Glomerular endothelial cell (primary cell): ENCODE results near the gene PCSK6. TPM values are rescaled to one million over a fixed set of nuclear protein-coding genes. Genes with fewer than 3 reads are reported as not detected.
"Not testable (repeated sequence)": the region's sequence is repeated elsewhere in the genome, so short reads cannot be mapped to it uniquely, and the experiment has no call there.

Experiments
- DNase-seq: peaks from one replicate; pipeline ENCODE4 v3.0.0-alpha.2; 2011; ENCODE audit warnings: low read depth, low spot score; ENCODE audit errors: extremely low read depth
- total RNA-seq: library from RNA; depleted of rRNA; stranded (reverse); fragments of >200 nt; gene quantifications from 2 replicates; pipeline ENCODE4 v1.2.3, GENCODE V29; 2015

PCSK6 gene
- total RNA-seq, 1 donor from 2014 or later = 24.4 TPM

- no peak for DNase-seq
Observed at GRCh38 chr15:101409621-101410020, 79.9 kb downstream of the PCSK6 start.

GRCh38 chr15:101407966-101408775, 81.3 kb downstream of the PCSK6 start:
- DNase-seq = no peak

DNA sequence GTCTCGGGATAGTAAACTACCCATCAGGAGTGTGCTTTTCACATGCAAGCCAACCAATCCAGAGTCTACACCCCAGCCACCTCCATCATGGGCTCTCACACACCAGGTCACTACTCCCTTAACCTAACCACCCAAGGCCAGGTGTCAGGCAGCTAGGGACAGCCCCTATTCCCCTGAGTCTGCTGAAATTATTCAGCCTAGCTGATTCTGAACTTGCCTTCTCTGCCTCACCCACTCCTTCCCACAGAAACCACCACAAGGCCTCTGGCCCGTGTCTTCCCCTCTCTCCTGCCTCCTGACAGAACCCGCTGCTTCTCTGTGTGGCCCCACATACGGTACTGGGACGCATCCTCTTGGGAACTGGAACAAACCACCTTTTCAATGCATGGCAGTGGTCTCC, 82.1 kb downstream of the PCSK6 start:
- no peak for DNase-seq

GRCh38 chr15:101406526-101407195, 82.8 kb downstream of the PCSK6 start:
- no peak for DNase-seq

DNA sequence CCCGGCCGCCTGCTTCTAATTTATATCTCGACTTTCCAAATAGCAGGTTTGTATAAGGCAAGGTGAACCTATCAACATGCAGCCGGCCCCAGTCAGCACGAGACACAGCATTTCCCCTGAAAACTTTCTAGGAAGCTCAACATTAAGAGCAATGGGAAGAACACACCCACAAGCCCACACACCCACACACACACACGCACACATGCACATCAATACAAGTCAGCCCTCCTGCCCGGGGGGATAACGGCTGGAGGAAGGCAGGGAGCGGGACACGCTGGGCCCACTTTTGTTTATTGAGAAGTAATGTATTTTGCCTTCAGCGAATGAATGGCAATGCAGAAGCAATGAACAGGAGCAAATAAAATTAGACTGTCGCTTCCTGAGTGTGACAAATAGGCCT, 83.5 kb downstream of the PCSK6 start:
- DNase-seq = no peak

DNA sequence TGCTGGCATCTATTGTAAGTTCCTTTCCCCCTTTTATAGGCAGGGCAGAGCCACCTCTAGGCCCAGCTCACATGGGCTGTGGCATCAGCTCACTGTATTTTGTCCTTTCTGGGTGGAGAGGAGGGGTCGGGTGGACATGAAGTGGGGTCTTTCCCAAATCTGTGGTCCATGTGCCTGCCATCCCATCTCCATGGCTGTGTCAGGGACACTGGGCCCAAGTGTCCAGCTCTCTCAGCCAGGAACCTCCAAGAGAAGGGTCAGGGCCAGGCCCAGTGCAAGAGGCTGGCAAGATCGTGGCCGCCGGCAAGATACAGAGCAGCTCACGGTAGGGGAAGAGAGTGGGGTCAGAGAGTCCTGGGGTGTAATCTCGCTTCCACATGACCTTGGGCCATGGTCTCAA, 85.3 kb downstream of the PCSK6 start:
- DNase-seq = no peak

DNA sequence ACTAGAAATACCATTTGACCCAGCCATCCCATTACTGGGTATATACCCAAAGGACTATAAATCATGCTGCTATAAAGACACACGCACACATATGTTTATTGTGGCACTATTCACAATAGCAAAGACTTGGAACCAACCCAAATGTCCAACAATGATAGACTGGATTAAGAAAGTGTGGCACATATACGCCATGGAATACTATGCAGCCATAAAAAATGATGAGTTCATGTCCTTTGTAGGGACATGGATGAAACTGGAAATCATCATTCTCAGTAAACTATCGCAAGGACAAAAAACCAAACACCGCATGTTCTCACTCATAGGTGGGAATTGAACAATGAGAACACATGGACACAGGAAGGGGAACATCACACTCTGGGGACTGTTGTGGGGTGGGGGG, 86.6 kb downstream of the PCSK6 start:
- DNase-seq = not testable (repeated sequence)

GRCh38 chr15:101401286-101401685, 88.2 kb downstream of the PCSK6 start:
- no peak for DNase-seq

- DNase-seq = no peak
Observed at GRCh38 chr15:101399431-101399830, 90.1 kb downstream of the PCSK6 start.

- no peak for DNase-seq
Observed at GRCh38 chr15:101398247-101398646, 91.3 kb downstream of the PCSK6 start.

- no peak for DNase-seq
Observed at GRCh38 chr15:101397521-101398003, 91.9 kb downstream of the PCSK6 start.

GRCh38 chr15:101396484-101397261, 92.8 kb downstream of the PCSK6 start:
- no peak for DNase-seq

DNA sequence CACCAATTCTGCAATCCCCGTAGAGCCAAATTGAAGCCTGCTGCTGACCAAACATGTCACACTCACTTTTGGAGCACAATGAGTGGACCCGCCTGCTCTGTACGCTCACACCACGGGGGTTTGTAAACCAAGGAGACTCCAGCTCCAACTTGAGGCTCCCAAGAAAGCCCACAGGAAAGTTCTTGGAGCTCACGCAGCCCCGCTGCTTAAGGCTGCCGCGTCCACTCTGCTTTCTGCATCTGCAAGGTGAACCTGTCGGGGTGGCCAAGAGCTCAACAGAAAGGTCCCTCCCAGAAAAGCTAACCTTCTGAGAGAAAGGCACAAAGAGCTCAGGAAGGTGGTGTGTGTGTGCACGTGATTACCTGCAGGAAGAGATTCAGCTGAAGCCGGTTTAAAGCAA, 94.9 kb downstream of the PCSK6 start:
- no peak for DNase-seq

- no peak for DNase-seq
Observed at GRCh38 chr15:101394056-101394630, 95.4 kb downstream of the PCSK6 start.

GRCh38 chr15:101393172-101393571, 96.3 kb downstream of the PCSK6 start:
- DNase-seq = no peak

DNA sequence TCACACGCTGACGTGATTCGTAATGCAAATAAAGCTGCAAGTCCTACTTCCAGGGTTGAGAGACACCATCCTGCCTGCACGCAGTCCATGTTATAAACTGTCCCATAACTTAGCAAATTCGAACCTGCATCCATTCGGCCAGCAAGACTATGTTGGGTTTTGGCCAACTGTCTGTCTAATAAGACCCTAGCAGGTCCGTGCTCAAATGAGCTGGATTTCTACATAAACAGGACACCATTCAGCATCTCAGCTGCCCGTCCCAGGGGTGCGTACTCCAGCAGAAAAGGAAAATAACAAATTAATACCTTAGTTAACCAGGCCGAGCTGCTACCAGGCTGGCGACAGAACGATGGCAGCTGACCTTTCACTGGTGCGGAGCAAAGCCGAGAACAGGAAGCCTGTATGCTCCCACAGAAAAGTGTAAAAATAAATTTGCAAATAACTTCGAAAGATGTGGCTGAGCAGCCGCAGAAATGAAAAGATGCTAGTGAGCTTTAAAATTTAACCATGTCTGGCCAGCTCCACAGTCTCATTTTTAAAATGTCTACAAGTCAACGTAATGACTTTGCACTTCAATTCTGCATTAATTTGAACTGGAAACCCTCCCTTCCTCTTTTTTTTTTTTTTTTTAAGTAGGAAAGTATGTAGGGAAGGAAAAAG, 97.4 kb downstream of the PCSK6 start:
- DNase-seq = no peak

DNA sequence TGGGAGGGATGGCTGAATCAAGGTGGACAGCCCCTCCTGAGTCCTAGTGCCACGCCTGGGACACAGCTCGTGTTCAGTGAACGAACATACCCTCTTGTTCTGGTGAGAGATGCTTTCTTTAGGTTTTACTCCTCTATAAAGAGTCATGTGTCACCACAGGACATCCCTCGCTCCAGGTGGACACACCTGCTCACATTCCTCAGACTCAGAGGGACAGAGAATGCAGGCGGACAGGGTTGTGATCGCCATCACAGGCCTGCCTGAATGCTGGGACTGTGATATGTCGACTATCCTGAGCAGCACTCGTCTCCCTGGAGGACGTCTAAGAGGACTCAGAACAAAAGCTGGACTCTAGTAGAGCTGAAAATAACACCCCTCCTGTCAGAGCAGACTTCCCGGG, 98.1 kb downstream of the PCSK6 start:
- no peak for DNase-seq

DNA sequence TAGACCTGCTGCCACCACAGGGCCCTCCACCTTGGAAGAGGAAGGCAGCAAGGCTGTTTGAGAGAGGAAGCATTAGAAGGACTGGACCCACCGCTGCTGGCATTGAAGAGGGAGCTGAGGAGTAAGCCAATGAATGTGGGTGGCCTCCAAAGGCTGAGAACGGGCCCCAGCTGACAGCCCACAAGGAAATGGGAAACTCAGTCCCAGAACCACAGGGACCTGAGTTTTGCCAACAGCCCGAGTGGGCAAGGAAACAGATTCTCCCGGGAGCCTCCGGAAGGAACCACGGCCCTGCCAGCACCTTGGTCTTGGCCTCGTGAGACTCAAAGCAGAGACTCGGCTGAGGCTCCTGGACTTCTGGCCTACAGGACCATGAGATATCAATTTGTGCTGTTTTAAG, 99.0 kb downstream of the PCSK6 start:
- DNase-seq = no peak

GRCh38 chr15:101390060-101390459, 99.4 kb downstream of the PCSK6 start:
- DNase-seq = no peak

GRCh38 chr15:101389362-101389761, 100.1 kb downstream of the PCSK6 start:
- no peak for DNase-seq

DNA sequence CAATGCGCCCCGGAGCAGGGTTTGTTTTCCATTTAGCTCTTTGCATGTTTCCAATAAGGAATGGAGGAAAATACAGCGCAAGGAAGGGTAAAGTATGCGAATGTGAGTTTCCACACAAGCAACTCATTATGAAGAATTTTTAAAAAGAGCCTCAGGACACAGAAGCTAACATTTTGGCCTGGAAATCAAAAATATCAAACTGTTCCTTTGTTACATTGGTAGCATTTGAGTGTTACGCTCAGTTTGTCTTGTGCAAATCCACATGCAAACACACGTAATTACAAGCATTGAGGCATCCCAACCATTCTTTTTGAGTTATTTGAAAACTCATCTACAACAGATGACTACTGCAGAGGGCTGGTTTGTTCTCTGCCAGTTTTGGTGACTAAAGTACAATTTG, 101.5 kb downstream of the PCSK6 start:
- DNase-seq = no peak
